Activated T-helper 17 cell treated with anti-CD3 and anti-CD28 coated beads, Interleukin-2, amount 50 U/mL, for 72 hours (primary cell): ENCODE data around the gene FAM76A. TPM values are rescaled to one million over a fixed set of nuclear protein-coding genes. Genes with fewer than 3 reads are reported as not detected.
"Not testable (repeated sequence)": the region's sequence is repeated elsewhere in the genome, so short reads cannot be mapped to it uniquely, and the experiment has no call there.

Source experiments
- ATAC-seq: fragments of 150-1000 bp; cut with Tn5 transposase; replicated peaks from 2 replicates; pipeline ENCODE4 v1.10.0; 2021; ENCODE audit warnings: mild to moderate bottlenecking, moderate library complexity
- H3K27ac Mint-ChIP-seq: one replicate; pipeline ENCODE4 v1.8.0; 2022; ENCODE audit warnings: mixed read lengths
- H3K27me3 Mint-ChIP-seq: one replicate; pipeline ENCODE4 v1.8.0; 2022; ENCODE audit warnings: mixed read lengths
- H3K36me3 Mint-ChIP-seq: one replicate; pipeline ENCODE4 v1.8.0; 2022; ENCODE audit warnings: low read depth, mild to moderate bottlenecking, mixed read lengths
- H3K4me1 Mint-ChIP-seq: one replicate; pipeline ENCODE4 v1.8.0; 2022; ENCODE audit warnings: mixed read lengths
- H3K4me3 Mint-ChIP-seq: one replicate; pipeline ENCODE4 v1.8.0; 2022; ENCODE audit warnings: mild to moderate bottlenecking, mixed read lengths
- H3K9me3 Mint-ChIP-seq: one replicate; pipeline ENCODE4 v1.8.0; 2022; ENCODE audit warnings: mixed read lengths
- total RNA-seq, 2 donors: library from RNA; stranded (reverse); gene quantifications; one replicate each; pipeline ENCODE4 v1.2.3, GENCODE V29; 2022

Gene FAM76A
- total RNA-seq, 2 donors from 2014 or later, result 6.4 to 8.4 TPM

DNA sequence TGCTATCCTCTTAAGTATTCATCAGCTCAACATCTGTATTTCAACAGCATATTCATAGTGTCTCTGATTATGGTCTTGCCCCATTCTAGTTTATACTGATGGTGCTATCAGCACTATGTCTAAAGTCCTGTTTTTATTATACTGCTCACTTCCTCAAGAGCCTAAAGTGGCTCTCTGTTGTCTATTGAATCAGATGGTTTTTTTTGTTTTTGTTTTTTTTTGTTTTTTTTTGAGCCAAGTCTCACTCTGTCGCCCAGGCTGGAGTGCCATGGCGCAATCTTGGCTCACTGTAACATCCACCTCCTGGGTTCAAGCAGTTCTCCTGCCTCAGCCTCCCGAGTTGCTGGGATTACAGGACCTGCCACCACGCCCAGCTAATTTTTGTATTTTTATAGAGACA, 53.4 kb downstream of the FAM76A start:
- H3K36me3 Mint-ChIP-seq, result peaks cover 56% of the 10 kb centered on the region
- H3K27ac Mint-ChIP-seq, result no peak overlapping the region
- H3K9me3 Mint-ChIP-seq, result no peaks in the 10 kb centered on the region
- no peak for ATAC-seq
- H3K27me3 Mint-ChIP-seq, result no peaks in the 10 kb centered on the region
- H3K4me1 Mint-ChIP-seq, result peaks cover 20% of the 10 kb centered on the region
- H3K4me3 Mint-ChIP-seq, result no peak overlapping the region

GRCh38 chr1:27782950-27783349, 57.2 kb downstream of the FAM76A start:
- Mint-ChIP-seq H3K4me3 (no peak overlapping the region), H3K4me1 (peaks cover 9% of the 10 kb centered on the region), H3K27me3 (no peaks in the 10 kb centered on the region), H3K9me3 (no peaks in the 10 kb centered on the region), H3K36me3 (peaks cover 28% of the 10 kb centered on the region), H3K27ac (no peak overlapping the region)
- ATAC-seq, result no peak

- H3K27me3 Mint-ChIP-seq, result no peaks in the 10 kb centered on the region
- no peak overlapping the region for H3K4me3 Mint-ChIP-seq
- no peak overlapping the region for H3K27ac Mint-ChIP-seq
- no peaks in the 10 kb centered on the region for H3K9me3 Mint-ChIP-seq
- no peak for ATAC-seq
- H3K36me3 Mint-ChIP-seq, result peaks cover 35% of the 10 kb centered on the region
- H3K4me1 Mint-ChIP-seq, result peaks cover 6% of the 10 kb centered on the region
Observed at GRCh38 chr1:27784700-27785099, 58.9 kb downstream of the FAM76A start.

- H3K4me3 Mint-ChIP-seq, result no peak overlapping the region
- no peak for ATAC-seq
- H3K27me3 Mint-ChIP-seq, result no peaks in the 10 kb centered on the region
- H3K9me3 Mint-ChIP-seq, result no peaks in the 10 kb centered on the region
- H3K36me3 Mint-ChIP-seq, result peaks cover 39% of the 10 kb centered on the region
- peaks cover 6% of the 10 kb centered on the region for H3K4me1 Mint-ChIP-seq
- H3K27ac Mint-ChIP-seq, result peak overlapping the region; percentile 6
Observed at GRCh38 chr1:27785781-27786455, 60.2 kb downstream of the FAM76A start.

DNA sequence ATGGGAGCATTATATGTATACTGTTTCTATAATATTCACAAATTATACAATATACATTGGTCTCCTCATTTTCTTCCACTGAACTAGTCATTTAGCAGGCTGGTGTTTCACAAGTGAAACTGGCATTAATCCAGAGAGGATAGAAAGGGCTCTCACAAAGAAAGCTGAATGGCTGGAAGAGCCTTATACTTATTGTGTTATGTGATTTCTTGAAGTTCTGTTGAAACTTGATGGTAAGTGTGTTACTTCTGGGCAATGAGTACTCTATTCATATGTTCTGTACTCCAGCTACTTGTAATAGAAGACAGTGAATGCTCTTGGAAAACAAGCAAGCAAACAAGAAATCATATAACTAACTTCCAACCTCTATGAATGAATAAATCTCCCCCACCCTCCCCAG, 62.1 kb downstream of the FAM76A start:
- Mint-ChIP-seq H3K4me3 (no peak overlapping the region), H3K9me3 (no peaks in the 10 kb centered on the region), H3K27ac (no peak overlapping the region), H3K4me1 (peaks cover 6% of the 10 kb centered on the region), H3K36me3 (peaks cover 37% of the 10 kb centered on the region), H3K27me3 (no peaks in the 10 kb centered on the region)
- ATAC-seq, result no peak

GRCh38 chr1:27789540-27790041, 63.8 kb downstream of the FAM76A start:
- no peaks in the 10 kb centered on the region for H3K27me3 Mint-ChIP-seq
- no peak overlapping the region for H3K27ac Mint-ChIP-seq
- H3K36me3 Mint-ChIP-seq, result peaks cover 53% of the 10 kb centered on the region
- ATAC-seq, result no peak
- H3K9me3 Mint-ChIP-seq, result no peaks in the 10 kb centered on the region
- H3K4me3 Mint-ChIP-seq, result no peak overlapping the region
- H3K4me1 Mint-ChIP-seq, result peaks cover 6% of the 10 kb centered on the region

DNA sequence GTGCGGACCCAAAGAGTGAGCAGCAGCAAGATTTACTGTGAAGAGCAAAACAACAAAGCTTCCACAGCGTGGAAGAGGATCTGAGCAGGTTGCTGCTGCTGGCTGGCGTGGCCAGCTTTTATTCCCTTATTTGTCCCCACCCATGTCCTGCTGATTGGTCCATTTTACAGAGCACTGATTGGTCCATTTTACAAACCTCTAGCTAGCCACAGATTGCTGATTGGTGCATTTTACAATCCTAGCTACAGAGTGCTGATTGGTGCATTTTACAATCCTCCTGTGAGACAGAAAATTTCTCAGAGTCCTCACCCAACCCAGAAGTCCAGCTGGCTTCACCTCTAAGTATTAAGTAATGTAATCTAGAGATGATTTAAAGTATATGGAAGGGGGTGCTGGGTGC, 64.5 kb downstream of the FAM76A start:
- not testable (repeated sequence) for ATAC-seq, H3K4me1 Mint-ChIP-seq, H3K27ac Mint-ChIP-seq, H3K27me3 Mint-ChIP-seq, H3K9me3 Mint-ChIP-seq, H3K4me3 Mint-ChIP-seq
- H3K36me3 Mint-ChIP-seq, result peaks cover 60% of the 10 kb centered on the region

DNA sequence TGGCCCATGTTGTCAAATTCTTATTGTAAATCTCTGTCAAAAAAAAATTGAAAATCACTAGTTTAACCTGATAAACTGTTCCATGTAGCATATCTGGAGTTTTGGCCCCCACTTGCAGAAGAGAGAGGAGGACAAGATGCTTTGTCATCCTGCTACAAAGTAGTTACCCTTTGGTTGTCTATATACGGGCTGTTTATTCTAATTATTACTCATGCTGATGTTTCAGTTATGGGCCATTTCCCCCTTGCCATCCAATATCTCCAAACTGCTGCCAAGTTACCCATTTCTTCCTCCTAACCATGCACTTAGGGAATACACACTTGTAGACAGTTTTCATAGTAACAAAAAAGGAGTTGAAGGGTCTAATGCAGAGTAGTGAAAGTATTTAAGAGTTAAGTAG, 69.8 kb downstream of the FAM76A start:
- ATAC-seq, result no peak
- peaks cover 86% of the 10 kb centered on the region for H3K36me3 Mint-ChIP-seq
- no peak overlapping the region for H3K27ac Mint-ChIP-seq
- H3K4me1 Mint-ChIP-seq, result peaks cover 5% of the 10 kb centered on the region
- no peaks in the 10 kb centered on the region for H3K27me3 Mint-ChIP-seq
- no peak overlapping the region for H3K4me3 Mint-ChIP-seq
- H3K9me3 Mint-ChIP-seq, result no peaks in the 10 kb centered on the region

GRCh38 chr1:27804791-27805190, 79.0 kb downstream of the FAM76A start:
- Mint-ChIP-seq H3K36me3 (peaks cover 84% of the 10 kb centered on the region), H3K9me3 (no peaks in the 10 kb centered on the region), H3K4me3 (no peak overlapping the region), H3K27me3 (no peaks in the 10 kb centered on the region), H3K27ac (no peak overlapping the region), H3K4me1 (peaks cover 18% of the 10 kb centered on the region)
- peak; percentile 100 for ATAC-seq

GRCh38 chr1:27806758-27807157, 81.0 kb downstream of the FAM76A start:
- Mint-ChIP-seq H3K9me3 (no peaks in the 10 kb centered on the region), H3K27me3 (no peaks in the 10 kb centered on the region), H3K27ac (no peak overlapping the region), H3K36me3 (peaks cover 78% of the 10 kb centered on the region), H3K4me3 (no peak overlapping the region), H3K4me1 (peaks cover 15% of the 10 kb centered on the region)
- ATAC-seq, result no peak

GRCh38 chr1:27807385-27807784, 81.6 kb downstream of the FAM76A start:
- Mint-ChIP-seq H3K27me3 (no peaks in the 10 kb centered on the region), H3K4me3 (no peak overlapping the region), H3K27ac (no peak overlapping the region), H3K9me3 (no peaks in the 10 kb centered on the region), H3K4me1 (peaks cover 19% of the 10 kb centered on the region), H3K36me3 (peaks cover 78% of the 10 kb centered on the region)
- no peak for ATAC-seq

GRCh38 chr1:27808131-27808530, 82.4 kb downstream of the FAM76A start:
- H3K36me3 Mint-ChIP-seq, result peaks cover 78% of the 10 kb centered on the region
- H3K9me3 Mint-ChIP-seq, H3K27ac Mint-ChIP-seq, ATAC-seq, H3K4me3 Mint-ChIP-seq, H3K27me3 Mint-ChIP-seq: not testable (repeated sequence)
- peaks cover 17% of the 10 kb centered on the region for H3K4me1 Mint-ChIP-seq

GRCh38 chr1:27809883-27810282, 84.1 kb downstream of the FAM76A start:
- H3K27ac Mint-ChIP-seq, result no peak overlapping the region
- ATAC-seq, result no peak
- peaks cover 77% of the 10 kb centered on the region for H3K36me3 Mint-ChIP-seq
- no peaks in the 10 kb centered on the region for H3K9me3 Mint-ChIP-seq
- H3K27me3 Mint-ChIP-seq, result no peaks in the 10 kb centered on the region
- H3K4me1 Mint-ChIP-seq, result peaks cover 9% of the 10 kb centered on the region
- H3K4me3 Mint-ChIP-seq, result no peak overlapping the region

- Mint-ChIP-seq H3K4me1 (peaks cover 7% of the 10 kb centered on the region), H3K27ac (peak overlapping the region; percentile 68), H3K27me3 (no peaks in the 10 kb centered on the region), H3K9me3 (no peaks in the 10 kb centered on the region), H3K4me3 (peak overlapping the region; percentile 16), H3K36me3 (peaks cover 74% of the 10 kb centered on the region)
- peak; percentile 83 for ATAC-seq
Observed at GRCh38 chr1:27811741-27812500, 86.2 kb downstream of the FAM76A start.
